ENCODE measurements around the gene BRK1.

Gene BRK1

GRCh38 chr3:10164546-10165393, 49.3 kb downstream of the BRK1 start, which contains the start of gene IRAK2 (continued):
- TF ChIP-seq, protein P1, sequence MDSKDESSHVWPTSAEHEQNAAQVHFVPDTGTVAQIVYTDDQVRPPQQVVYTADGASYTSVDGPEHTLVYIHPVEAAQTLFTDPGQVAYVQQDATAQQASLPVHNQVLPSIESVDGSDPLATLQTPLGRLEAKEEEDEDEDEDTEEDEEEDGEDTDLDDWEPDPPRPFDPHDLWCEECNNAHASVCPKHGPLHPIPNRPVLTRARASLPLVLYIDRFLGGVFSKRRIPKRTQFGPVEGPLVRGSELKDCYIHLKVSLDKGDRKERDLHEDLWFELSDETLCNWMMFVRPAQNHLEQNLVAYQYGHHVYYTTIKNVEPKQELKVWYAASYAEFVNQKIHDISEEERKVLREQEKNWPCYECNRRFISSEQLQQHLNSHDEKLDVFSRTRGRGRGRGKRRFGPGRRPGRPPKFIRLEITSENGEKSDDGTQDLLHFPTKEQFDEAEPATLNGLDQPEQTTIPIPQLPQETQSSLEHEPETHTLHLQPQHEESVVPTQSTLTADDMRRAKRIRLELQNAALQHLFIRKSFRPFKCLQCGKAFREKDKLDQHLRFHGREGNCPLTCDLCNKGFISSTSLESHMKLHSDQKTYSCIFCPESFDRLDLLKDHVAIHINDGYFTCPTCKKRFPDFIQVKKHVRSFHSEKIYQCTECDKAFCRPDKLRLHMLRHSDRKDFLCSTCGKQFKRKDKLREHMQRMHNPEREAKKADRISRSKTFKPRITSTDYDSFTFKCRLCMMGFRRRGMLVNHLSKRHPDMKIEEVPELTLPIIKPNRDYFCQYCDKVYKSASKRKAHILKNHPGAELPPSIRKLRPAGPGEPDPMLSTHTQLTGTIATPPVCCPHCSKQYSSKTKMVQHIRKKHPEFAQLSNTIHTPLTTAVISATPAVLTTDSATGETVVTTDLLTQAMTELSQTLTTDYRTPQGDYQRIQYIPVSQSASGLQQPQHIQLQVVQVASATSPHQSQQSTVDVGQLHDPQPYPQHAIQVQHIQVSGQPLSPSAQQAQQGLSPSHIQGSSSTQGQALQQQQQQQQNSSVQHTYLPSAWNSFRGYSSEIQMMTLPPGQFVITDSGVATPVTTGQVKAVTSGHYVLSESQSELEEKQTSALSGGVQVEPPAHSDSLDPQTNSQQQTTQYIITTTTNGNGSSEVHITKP (tag by site-specific recombination; IDR thresholded peaks at IDR 0.05) = peak; percentile 96
- TF ChIP-seq, protein P2, sequence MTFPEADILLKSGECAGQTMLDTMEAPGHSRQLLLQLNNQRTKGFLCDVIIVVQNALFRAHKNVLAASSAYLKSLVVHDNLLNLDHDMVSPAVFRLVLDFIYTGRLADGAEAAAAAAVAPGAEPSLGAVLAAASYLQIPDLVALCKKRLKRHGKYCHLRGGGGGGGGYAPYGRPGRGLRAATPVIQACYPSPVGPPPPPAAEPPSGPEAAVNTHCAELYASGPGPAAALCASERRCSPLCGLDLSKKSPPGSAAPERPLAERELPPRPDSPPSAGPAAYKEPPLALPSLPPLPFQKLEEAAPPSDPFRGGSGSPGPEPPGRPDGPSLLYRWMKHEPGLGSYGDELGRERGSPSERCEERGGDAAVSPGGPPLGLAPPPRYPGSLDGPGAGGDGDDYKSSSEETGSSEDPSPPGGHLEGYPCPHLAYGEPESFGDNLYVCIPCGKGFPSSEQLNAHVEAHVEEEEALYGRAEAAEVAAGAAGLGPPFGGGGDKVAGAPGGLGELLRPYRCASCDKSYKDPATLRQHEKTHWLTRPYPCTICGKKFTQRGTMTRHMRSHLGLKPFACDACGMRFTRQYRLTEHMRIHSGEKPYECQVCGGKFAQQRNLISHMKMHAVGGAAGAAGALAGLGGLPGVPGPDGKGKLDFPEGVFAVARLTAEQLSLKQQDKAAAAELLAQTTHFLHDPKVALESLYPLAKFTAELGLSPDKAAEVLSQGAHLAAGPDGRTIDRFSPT (tag by site-specific recombination; IDR thresholded peaks at IDR 0.05) = peak; percentile 36
- TF ChIP-seq, protein P3, sequence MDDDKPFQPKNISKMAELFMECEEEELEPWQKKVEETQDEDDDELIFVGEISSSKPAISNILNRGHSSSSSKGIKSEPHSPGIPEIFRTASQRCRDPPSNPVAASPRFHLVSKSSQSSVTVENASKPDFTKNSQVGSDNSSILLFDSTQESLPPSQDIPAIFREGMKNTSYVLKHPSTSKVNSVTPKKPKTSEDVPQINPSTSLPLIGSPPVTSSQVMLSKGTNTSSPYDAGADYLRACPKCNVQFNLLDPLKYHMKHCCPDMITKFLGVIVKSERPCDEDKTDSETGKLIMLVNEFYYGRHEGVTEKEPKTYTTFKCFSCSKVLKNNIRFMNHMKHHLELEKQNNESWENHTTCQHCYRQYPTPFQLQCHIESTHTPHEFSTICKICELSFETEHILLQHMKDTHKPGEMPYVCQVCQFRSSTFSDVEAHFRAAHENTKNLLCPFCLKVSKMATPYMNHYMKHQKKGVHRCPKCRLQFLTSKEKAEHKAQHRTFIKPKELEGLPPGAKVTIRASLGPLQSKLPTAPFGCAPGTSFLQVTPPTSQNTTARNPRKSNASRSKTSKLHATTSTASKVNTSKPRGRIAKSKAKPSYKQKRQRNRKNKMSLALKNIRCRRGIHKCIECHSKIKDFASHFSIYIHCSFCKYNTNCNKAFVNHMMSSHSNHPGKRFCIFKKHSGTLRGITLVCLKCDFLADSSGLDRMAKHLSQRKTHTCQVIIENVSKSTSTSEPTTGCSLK (tag by site-specific recombination; IDR thresholded peaks at IDR 0.05) = no peak
- TF ChIP-seq ZNF24 (tag by site-specific recombination; IDR thresholded peaks at IDR 0.05) (no peak), ZNF555 (tag by site-specific recombination; conservative IDR thresholded peaks at IDR 0.05) (no peak), ZNF148 (tag by site-specific recombination; IDR thresholded peaks at IDR 0.05; ENCODE audit: borderline replicate concordance) (no peak), ZNF449 (tag by site-specific recombination; IDR thresholded peaks at IDR 0.05) (no peak), ZBTB7A (tag by site-specific recombination; IDR thresholded peaks at IDR 0.05; ENCODE audit: low read depth) (no peak), ZFP41 (tag by site-specific recombination; IDR thresholded peaks at IDR 0.05; ENCODE audit: borderline replicate concordance) (no peak), ZSCAN23 (tag by site-specific recombination; IDR thresholded peaks at IDR 0.05) (no peak), ZNF350 (tag by site-specific recombination; IDR thresholded peaks at IDR 0.05) (no peak), ZNF843 (tag by site-specific recombination; IDR thresholded peaks at IDR 0.05) (no peak), ZNF776 (tag by site-specific recombination; IDR thresholded peaks at IDR 0.05; ENCODE audit: borderline replicate concordance) (no peak), ZNF274 (IDR thresholded peaks at IDR 0.05; ENCODE audit: low read length) (no peak), ZNF274 (tag by site-specific recombination; IDR thresholded peaks at IDR 0.05; ENCODE audit: borderline replicate concordance) (no peak), ZNF133 (tag by site-specific recombination; IDR thresholded peaks at IDR 0.05) (no peak)
- TF ChIP-seq, protein P4, sequence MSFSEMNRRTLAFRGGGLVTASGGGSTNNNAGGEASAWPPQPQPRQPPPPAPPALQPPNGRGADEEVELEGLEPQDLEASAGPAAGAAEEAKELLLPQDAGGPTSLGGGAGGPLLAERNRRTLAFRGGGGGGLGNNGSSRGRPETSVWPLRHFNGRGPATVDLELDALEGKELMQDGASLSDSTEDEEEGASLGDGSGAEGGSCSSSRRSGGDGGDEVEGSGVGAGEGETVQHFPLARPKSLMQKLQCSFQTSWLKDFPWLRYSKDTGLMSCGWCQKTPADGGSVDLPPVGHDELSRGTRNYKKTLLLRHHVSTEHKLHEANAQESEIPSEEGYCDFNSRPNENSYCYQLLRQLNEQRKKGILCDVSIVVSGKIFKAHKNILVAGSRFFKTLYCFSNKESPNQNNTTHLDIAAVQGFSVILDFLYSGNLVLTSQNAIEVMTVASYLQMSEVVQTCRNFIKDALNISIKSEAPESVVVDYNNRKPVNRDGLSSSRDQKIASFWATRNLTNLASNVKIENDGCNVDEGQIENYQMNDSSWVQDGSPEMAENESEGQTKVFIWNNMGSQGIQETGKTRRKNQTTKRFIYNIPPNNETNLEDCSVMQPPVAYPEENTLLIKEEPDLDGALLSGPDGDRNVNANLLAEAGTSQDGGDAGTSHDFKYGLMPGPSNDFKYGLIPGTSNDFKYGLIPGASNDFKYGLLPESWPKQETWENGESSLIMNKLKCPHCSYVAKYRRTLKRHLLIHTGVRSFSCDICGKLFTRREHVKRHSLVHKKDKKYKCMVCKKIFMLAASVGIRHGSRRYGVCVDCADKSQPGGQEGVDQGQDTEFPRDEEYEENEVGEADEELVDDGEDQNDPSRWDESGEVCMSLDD (tag by site-specific recombination; IDR thresholded peaks at IDR 0.05) = no peak
- TF ChIP-seq, protein P5, sequence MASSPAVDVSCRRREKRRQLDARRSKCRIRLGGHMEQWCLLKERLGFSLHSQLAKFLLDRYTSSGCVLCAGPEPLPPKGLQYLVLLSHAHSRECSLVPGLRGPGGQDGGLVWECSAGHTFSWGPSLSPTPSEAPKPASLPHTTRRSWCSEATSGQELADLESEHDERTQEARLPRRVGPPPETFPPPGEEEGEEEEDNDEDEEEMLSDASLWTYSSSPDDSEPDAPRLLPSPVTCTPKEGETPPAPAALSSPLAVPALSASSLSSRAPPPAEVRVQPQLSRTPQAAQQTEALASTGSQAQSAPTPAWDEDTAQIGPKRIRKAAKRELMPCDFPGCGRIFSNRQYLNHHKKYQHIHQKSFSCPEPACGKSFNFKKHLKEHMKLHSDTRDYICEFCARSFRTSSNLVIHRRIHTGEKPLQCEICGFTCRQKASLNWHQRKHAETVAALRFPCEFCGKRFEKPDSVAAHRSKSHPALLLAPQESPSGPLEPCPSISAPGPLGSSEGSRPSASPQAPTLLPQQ (tag by site-specific recombination; IDR thresholded peaks at IDR 0.05) = peak; percentile 76
- TF ChIP-seq, protein P6, sequence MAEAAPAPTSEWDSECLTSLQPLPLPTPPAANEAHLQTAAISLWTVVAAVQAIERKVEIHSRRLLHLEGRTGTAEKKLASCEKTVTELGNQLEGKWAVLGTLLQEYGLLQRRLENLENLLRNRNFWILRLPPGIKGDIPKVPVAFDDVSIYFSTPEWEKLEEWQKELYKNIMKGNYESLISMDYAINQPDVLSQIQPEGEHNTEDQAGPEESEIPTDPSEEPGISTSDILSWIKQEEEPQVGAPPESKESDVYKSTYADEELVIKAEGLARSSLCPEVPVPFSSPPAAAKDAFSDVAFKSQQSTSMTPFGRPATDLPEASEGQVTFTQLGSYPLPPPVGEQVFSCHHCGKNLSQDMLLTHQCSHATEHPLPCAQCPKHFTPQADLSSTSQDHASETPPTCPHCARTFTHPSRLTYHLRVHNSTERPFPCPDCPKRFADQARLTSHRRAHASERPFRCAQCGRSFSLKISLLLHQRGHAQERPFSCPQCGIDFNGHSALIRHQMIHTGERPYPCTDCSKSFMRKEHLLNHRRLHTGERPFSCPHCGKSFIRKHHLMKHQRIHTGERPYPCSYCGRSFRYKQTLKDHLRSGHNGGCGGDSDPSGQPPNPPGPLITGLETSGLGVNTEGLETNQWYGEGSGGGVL (tag by site-specific recombination; IDR thresholded peaks at IDR 0.05) = peak; percentile 44; the same call in 1 of the 2 replicates

Data from HEK293 (cell line).